Head of caudate nucleus (tissue), 42 donors: ENCODE results near the gene MMP26.

Source experiments
- DNase-seq, 42 donors: peaks; one replicate each; pipeline versions ENCODE4 v3.0.0 to v3.0.0-alpha.2; 2020 to 2021; ENCODE audit warnings: mixed read lengths in 7 of 42
- intact Hi-C: fragments of 100-400 bp; cut with DNase I; formaldehyde crosslinking; loops from one replicate; pipeline ENCODE4 v1.15.0; 2022

MMP26 gene

DNA sequence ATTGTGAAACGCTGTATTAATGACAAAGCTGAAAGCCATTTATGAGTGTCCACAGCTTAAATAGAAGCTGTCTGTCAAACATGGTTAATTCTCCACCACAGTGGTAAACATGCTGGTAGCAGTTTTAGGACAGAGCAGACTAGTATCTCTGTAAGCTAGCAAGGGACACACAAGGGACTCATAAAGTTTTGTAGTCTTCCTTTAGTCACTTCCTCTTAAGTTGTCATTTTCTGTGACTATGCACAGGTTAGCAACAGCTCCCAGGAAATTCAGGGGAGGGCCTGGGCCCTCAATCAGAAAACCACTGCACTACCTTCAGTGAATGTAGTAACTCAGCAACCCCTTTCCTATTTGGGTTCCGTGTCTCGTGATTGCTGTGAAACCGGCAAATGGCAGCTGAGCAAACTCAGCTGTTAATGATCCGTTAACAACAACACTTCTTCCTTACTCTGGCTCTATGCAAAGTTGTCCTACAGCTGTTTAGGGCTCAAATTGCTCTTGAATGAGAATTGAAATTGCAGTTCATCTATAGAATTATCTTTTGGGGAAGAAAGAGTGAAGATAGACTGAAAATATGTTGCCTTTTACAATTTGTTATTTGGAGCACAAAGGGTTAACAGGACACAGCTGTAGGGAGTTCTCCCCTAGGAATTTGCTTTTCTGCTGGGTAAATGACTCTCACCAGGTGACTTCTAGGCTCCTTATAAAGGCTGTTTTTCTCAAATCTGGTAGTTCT lies at the start of gene MMP26:
Gene MMP26, plus strand, starts transcription at position 731 of the 736 bp plus-strand sequence.
- intact Hi-C loops = no loop called here
- DNase-seq = no peak

DNA sequence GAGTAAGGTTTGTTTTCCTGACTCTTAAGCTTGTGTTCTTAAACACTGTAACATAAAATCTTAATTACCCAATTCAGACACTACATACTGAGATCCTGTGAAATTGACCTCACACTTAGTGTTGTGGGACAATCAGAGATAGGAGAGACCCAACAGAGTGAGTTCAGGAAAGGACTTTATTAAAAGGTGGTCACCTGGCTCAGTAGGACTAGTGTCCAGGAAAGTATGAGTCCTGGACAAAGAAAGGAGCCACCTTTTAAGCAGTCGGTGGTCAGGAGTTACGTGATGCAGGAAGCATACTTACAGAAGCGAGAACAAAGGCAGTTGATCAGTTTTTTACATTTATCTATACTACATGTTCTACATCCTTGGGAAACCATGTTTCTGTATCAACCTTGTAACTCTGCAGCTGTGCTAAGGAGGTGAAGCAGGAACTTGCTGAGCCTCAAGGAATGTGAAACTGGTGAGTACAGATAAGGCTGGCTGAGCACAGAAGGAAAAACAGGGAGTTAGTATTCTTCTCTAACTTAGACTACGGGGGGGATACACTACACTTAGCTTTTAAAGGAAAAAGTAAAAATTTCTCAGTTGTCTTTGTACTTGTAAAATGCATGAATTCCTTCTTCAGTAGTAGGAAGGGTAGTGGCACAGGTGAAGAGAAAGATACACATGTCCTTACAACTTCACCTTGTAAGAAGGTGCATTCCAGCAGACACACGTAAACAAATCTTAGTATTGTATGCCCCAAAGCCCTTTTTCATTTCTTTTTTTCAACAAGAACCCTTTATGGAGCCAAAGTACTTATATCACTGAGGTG lies 45.7 kb upstream of the MMP26 start:
- intact Hi-C loops = no loop called here
- no peak for DNase-seq

DNA sequence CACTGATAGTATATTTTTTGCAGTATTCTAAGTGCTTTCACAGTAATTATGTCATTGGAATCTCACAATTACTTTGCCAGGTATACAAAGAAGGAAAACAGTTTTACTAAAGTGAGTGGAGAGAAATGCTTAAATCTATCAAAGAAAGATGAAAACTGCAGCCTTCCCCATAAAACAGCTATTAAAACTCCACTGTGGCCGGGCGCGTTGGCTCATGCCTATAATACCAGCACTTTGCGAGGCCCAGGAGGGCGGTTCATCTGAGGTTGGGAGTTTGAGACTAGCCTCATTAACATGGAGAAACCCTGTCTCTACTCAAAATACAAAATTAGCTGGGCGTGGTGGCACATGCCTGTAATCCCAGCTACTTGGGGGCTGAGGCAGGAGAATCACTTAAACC lies 41.7 kb upstream of the MMP26 start:
- intact Hi-C loops = no loop called here

DNA sequence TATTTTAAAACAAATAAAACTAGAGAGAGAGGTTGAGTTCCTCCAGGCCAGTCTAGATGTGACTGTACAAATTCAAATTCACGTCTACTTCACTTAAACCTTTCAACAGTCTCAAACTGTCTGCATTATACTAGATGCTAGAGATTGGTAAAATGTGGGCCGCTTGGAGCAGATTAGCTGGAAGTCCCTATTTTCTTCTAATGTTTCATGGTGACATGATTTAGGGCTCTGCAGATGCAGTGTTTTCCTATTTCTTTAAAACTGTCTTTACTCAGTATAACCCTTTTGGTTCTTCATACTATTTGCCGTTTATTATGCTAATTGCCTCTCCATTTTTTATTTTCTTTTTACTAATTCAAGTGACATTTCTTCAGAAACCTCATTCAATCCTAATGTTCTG lies 40.4 kb upstream of the MMP26 start:
- DNase-seq = no peak
- intact Hi-C loops = no loop called here

More for the DNA sequence above, 41.7 kb upstream of the MMP26 start:
- no peak for DNase-seq

DNA sequence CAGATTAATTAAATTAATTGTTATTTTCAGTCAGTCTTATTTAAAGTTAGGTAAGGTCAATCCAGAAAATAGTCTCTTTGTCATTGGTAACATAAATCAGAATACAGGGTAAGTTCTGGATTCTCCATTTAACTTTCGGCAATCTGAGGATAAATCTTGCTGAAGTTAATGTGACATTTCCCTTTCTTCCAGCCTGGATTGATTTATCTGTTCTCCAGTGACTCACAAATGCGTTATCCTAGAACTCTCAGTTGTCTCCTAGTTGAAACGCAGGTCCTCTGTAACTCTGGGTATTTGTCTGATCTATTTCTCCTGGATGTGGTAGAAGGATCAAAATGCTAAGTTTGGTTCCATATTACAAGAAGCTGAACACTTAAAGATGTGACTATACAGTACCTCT lies 39.8 kb upstream of the MMP26 start:
- intact Hi-C loops = no loop called here
- no peak for DNase-seq

DNA sequence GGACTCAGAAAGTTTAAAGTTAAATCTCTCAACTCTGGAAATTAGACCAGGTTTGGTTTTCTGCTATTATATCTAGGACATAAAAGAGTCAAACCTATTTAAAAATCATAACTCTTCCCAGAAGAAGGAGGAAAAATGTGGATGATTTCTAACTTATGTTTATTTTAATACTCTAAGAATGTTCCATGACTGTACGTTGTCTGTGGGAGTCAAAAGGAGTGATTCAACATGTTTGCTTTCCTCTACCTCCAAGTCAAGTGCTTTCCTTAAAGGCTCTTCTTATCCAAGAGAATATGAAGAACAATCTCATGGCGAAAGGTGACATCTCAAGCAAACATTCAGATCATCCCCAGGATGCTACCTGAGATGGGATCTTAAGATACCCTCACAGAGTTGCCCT lies 39.2 kb upstream of the MMP26 start:
- intact Hi-C loops = no loop called here
- no peak for DNase-seq

DNA sequence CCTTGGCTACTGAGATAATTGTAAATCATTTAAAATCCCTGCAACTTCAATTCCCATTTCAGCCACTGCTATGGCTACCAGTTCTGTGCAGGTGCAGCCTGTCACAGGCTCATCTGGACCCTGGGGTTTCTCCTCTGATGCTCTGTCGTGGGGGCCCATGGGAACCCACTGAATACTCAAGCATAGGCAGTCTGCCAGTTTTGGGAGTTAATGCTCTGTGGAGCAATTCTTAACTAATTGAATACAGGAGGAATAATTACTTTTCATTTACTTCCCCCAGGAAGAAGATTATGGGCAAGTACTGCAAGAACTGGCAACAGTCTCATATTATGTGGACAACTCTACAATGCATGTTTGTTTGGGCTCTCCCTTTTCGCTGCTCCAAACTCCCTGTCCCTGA lies 32.8 kb upstream of the MMP26 start:
- intact Hi-C loops = no loop called here
- no peak for DNase-seq

DNA sequence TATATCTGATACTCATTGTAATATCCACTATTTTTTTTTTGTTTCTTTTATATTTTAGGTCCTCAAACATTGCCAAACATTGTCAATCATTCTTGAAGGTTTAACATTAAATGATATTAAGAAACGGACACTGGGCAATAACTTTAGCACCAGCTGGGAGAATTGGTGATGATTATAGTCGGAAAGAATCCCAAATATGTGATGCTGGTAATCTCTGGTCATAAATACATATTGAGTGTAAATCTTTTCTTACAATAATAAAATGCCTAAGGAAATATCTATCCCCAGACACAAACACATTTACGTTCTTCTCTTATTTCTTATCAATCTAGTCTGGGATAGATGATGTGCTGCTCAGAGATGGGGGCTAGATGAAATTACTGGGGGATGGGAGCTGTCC lies 32.1 kb upstream of the MMP26 start:
- no peak for DNase-seq
- intact Hi-C loops = no loop called here

DNA sequence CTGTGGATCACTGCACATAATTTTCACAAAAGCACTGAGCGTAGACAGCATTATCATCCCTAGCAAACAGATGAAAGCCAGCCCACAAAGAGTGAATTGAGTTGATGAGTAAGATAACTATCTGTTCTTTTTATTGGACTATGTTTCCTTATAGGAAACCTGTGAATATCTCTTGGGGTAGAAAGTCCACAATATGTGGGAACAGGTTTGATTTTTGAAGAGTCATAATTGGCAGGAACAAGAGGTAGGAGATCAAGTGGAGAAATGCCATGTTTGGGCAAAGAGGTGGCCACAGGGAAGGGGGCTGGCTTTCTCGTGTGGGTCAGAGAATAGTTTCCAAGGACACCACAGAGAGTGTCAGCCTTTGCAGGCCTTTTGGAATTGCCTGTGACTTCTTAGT lies 30.8 kb upstream of the MMP26 start:
- intact Hi-C loops = no loop called here
- no peak for DNase-seq

DNA sequence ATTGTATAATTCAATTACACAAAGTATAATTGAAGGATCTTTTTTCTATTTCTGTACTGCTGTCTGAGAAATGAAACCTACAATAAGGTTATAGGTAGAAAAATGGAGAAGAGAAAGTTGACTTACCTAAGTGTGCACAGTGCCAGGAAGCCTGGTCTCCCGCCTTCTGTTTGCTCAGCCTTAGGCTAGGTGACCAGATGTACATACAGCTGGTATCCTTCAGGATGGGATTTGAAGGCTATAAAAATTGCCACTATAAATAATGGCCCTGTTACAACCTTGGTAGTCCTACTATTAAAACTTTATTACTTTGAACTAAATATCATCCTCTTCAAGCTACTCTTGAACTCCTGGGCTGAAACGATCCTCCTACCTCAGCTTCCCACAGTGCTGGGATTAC lies 26.6 kb upstream of the MMP26 start:
- intact Hi-C loops = no loop called here
- DNase-seq = no peak

DNA sequence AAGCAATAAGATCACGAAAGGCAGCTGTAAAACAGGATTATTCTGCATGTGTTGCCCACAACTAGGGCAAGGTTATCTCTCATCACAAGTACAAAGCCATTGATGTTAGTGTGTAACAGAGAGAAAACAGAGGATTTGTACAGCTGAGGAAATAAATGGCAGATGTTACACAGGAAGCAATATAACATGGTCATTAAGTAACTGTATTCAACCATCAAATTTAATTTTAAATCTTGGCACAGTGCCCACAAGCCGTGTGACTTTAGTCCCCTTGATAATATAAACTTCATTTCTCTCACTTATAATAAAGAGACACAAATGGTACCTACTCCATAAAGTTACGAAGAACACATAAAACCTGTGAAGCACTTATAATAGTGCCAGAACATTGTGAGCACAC lies 24.2 kb upstream of the MMP26 start:
- intact Hi-C loops = no loop called here
- no peak for DNase-seq

DNA sequence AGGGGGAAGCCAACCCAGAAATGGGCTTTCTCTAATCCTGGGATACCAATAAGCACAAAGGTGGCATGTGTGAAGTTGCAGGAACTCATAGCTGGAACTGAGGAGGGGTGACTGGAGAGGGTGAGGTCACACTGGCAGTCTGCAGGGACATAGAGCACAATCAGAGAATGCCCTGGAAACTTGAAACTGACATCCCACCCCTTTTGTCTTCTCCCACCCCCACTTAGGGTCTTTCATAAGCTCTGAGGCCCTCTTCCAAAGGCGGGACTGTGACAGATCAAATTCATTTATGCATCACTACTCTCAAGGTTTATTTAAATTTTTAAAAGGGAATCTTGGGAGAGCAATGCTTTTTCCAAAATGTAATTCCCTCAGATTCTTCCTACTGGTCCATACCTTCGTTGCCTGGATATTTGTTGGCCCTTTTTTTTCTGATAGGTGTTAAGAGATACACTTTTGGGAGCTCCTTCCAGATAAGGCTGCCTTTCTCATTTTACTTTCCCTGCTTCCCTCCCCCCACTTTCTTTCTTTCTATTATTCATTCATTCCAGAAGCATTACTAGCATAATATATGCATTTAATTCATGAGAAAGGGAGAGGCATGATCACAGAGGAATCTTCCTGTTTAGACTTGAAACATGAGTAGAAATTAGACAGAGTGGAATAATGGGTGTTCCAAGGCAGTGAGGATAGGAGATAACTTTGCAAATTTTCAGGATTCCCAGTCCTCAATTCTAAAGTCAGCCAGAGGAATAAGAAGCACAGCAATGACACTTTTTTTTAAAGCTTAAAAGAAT lies 21.8 kb upstream of the MMP26 start:
- DNase-seq = no peak
- intact Hi-C loops = no loop called here

DNA sequence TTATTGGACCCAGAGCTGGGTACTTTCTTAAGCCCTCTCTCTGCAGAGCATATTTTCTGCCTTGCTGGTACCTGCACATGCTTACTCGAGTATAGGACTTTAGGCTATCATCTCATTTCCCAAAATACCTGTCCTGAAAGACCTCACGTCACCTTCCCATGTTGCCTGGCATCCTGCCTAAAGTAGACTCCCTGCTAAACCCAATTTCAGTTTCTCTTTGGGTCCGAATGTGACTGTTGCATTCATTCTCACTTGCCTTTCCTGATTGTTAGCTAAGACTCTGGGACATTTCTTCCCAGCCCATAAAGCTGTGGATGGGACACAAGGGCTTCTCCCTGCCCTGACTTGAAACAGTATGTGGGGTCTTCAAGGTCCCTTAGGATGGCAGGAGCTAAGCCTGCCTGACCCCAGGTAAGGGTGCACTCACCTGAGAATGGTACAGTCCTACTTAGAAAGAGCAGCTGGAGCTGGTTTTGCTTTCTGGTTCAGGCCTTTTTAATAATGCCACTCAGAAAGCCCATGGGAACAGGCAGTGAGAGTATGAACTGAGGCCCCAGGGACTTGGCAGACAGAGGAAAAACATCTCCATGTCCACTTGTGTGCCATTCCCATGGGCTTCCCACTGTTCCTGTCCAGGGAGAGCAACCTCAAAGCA lies 19.8 kb upstream of the MMP26 start:
- intact Hi-C loops = no loop called here
- DNase-seq = no peak

DNA sequence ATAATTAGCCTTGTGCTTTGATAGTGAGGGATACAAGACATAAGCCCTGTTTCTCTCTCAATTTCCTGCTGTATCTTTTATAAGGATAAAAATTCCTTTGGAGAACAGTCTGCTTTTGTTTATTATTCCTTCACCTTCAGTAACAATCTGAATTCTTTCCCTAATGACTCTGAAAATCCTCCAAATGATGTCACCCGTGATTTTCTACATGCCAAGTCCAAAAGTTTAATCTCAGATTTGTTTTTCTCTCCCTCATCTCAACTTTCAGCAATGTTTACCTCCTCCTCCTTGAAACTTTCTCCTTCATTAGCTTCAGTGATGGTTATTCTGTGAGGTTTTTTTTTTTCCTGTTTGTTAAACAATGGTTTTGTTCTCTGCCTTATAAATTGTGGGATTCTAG lies 9.1 kb upstream of the MMP26 start:
- no peak for DNase-seq
- intact Hi-C loops = no loop called here

DNA sequence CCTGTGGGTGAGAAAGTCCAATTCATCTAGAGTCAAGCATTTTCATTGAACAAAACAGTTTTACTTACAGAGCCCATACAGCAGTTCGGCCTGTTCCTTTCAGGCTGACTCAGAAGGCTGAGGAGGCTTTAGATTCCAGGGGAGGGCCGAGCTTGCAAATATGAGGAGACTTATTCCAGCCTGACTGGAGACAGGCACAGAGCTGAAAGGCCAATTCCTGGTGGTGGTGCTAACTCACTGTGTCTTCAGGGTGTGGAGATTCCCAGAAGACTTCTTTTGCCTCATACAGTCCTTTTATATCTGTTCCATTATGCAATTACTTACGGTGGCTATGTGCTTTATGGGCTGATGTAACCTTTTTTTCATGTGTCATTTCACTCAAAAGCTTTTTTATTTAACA lies 7.0 kb upstream of the MMP26 start, which contains the start of gene OR51E2:
Gene OR51E2, minus strand, starts transcription at position 269 of the 400 bp plus-strand sequence. CDS start 15,142 bp downstream, outside the sequence.
- intact Hi-C loops = no loop called here
- DNase-seq = peak in 2 of 42 donors; percentile 3 to 36

DNA sequence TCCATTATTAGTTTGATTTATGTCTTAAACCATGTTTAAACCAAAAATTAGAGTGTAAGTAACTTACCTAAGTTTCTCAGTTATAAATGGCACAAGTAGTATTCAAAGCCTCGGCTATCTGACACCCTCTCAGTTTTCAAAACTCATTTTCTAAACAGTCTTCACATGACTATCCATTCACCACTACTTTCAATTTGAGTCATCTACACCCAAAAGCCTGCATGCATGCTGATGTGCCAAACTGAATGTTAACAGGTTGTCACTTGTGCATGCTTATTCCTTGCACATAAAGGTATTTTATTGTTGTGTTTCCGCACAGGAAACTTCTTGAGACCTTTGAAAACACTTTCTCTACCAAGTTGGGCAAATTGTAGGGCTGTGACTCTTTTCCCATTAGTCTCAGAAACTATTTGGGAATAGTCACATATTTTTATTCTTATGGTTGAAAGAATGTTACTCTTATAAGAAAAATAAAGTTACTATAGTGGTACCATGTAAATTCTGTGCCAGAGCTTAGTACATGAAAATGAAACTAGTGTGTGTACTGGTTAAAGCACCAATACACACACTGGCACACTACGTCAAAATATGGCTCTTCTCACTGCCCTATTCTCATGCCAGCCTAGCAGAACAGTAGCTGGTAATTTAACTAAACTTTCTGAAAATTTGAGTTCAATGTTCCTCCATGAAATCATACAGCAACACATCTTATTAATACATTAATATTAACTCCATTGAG lies 4.7 kb upstream of the MMP26 start:
- intact Hi-C loops = no loop called here
- DNase-seq = no peak

DNA sequence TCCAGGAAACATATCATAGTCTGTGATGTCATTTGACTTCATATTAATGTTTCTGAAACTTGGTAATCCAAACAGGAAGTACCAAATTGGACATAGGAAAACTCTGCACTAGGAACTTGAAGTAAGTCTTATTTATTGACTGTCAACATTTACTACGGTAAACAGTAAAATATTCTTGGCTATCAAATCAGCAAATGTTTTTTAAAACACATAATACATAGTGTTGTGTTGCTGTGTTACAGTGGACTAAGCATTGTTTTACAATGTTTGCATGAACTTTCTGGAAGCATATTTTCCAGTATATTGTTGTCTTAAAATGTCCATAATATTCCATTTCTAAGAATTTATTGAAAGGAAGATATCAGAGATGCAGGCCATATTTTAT lies 4.2 kb upstream of the MMP26 start:
- DNase-seq = no peak
- intact Hi-C loops = no loop called here

DNA sequence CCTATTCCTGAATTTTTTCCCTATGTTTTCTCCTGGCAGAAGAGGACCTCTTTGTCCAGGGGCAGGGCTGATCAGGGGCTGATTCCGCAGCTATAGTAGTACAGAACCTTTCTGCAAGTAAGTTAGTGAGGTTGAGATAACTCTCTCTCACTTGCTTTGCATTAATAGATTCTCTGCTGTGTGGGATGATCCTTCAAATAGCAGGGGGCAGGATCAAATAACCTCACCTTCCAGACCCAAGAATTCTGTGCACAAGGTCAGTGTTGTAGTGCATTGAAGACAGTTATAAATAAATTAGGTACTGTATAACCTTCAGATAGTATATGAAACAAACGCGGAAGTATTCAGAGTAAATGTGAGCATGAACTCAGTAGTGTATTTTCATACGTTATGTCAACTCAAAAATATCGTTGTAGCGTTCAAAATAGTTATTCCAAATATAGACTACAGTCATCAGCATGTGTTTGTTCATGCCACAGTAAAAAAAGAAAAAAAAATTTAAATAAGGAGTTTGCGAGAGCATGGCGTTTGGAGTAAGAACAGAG lies 278 bp downstream of the MMP26 start:
- no peak for DNase-seq
- intact Hi-C loops = no loop called here
